VCaP (cell line): ENCODE measurements around the gene BHLHA15.

ENCODE experiments used
- H3K27ac ChIP-seq: fragments of 450-650 bp; 2 replicates; pipeline ENCODE4 v1.5.1; 2017
- TF ChIP-seq, protein P1 (sequence below): fragments of 450-650 bp; conservative IDR thresholded peaks from 2 replicates; pipeline ENCODE4 v1.5.1; 2017; ENCODE audit warnings: mild to moderate bottlenecking, moderate library complexity

The BHLHA15 gene

DNA sequence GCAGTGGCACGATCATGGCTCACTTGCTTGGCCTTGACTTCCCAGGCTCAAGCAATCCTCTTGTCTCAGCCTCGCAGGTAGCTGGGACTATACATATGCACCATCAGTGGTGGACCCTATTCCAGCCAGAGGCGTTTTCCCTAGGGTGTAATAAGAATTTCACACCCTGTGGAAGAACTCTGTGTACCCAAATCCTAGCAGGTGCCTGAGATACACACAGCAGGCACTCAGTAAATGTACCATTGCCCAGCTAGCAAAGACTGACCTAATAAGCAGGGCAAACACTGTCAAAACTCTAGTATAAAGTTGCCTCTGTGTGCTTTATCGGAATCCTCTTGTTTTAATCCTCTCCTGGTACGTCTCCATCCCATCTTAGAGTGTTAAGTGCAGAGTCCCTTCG lies 33.7 kb upstream of the BHLHA15 start:
- peak overlapping the region; percentile 94 for H3K27ac ChIP-seq

DNA sequence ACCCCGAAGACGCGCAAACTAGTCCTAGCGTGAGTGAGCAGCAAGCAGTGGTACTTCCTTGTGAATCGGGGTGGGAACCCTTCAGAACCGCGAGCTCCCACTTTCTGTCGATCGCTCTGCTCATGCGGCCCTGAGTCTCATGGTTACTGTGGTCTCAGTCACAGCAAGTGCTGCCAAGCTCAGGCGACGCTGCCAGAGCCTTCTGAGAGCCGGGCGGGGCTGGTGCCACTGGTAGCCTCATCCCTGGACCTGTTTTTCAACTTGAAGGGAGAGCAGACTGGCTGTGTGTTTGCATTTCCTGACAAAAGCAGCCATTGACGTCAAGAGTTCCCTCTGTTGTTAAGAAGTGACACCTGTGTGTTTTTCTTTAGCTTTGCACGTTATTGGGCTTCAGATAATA lies 32.9 kb upstream of the BHLHA15 start:
- peak overlapping the region; percentile 94 for H3K27ac ChIP-seq
- TF ChIP-seq, protein P1, sequence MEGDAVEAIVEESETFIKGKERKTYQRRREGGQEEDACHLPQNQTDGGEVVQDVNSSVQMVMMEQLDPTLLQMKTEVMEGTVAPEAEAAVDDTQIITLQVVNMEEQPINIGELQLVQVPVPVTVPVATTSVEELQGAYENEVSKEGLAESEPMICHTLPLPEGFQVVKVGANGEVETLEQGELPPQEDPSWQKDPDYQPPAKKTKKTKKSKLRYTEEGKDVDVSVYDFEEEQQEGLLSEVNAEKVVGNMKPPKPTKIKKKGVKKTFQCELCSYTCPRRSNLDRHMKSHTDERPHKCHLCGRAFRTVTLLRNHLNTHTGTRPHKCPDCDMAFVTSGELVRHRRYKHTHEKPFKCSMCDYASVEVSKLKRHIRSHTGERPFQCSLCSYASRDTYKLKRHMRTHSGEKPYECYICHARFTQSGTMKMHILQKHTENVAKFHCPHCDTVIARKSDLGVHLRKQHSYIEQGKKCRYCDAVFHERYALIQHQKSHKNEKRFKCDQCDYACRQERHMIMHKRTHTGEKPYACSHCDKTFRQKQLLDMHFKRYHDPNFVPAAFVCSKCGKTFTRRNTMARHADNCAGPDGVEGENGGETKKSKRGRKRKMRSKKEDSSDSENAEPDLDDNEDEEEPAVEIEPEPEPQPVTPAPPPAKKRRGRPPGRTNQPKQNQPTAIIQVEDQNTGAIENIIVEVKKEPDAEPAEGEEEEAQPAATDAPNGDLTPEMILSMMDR: no peak

More for the DNA sequence above, 33.7 kb upstream of the BHLHA15 start:
- TF ChIP-seq, protein P1: no peak

DNA sequence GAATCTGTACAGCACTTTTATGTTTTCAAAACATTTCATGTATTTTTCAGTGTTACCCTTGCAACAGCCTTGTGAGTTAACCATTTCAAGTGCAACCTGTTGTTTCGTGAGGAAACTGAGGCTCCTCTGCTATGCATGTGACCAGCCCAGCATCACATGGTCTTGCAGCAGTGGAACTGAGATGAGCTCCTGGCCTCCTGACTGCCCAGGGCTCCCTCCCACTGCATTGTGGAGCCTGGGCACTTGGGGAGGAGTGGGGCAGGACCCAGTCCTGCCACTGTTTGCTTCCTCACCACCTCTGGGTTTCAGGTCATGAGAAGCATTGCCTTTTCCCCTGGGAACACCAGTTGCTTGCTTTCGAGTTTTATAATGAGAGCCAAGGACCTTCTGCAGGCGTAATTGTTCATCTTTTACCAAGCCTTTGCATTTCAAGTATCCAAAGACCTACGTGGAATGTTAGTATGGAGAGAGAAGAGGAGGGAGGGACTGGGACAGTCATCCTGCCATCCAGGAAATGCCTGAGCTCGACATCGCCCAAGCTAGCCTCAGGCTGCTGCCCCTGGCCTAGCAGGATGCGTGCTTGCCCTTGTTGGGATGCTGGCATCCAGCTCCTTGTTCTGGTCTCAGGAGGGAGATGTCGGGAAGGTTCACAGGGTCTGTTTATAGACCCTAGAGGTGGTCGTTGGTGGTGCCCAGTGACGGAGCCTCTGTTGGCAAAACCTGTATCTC lies 32.3 kb upstream of the BHLHA15 start:
- TF ChIP-seq, protein P1: no peak
- peak overlapping the region; percentile 94 for H3K27ac ChIP-seq

DNA sequence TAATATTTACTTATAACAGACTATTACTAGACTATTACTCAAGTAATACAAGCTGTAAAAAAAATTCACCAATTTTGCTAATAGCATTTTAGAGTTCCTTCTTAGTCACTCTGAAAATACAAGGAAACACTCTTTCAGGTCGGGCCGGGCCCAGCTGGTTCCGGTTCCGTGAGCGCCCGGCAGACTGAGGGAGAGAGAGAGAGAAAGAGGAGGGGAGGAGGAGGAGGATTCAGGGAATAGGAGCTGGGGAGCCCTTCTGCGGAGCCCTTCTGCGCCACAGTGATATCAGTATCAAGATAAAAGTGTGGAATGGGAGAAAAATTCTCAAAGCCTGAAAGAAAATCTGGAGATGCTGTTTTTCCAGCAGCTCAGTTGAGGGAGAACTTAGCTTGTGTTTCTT lies 30.5 kb upstream of the BHLHA15 start:
- TF ChIP-seq, protein P1: no peak
- no peak overlapping the region for H3K27ac ChIP-seq

DNA sequence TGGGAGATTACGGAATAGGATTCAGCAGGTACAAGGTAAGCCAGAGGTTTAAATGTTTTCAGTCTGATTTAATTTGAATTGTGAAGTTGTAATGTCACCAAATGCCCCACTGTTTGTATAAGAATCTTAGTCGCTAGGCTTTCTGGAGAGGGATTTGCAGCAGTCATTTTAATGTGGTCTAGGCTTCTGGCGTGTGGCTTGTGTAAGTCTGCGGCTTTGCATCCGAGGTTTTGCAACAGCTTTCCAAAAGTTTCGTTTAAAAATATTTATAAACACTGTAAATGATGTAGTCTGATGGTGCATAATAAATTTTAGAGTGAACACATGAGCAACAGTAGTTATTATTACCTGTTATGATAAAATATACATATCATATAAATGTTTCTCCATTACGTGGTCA lies 26.1 kb upstream of the BHLHA15 start:
- no peak overlapping the region for H3K27ac ChIP-seq
- TF ChIP-seq, protein P1: no peak

DNA sequence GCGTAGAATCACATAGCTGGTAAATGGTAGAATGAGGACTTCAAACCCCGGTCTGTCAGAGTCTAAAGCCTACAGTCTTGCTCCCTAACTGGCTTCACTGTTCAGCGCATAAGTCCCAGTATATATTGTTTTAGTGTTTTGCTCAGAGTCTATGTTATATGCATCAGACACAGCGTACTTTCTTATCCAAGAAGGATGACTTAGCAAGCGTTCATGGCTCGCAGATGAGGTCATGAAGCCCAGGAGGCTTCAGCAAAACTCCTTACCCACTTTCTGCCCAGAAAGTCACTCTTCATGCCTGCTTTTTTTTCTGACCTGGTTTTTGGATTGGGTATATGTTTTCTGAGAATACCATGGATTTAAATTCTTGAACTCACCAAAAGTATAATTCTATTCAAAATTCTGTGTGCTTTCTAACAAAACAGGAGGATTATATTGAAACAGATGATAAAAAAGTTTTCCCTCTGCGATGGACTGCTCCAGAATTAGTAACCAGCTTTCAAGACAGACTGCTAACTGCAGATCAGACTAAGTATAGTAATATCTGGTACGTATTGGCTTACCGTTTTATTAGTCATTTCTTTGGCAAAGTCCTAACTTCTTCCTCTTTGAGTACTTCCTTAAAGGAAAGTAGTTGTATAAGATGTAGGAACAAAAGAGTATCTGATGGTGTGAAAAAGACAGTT lies 24.6 kb upstream of the BHLHA15 start:
- TF ChIP-seq, protein P1: no peak
- H3K27ac ChIP-seq: peak overlapping the region; percentile 10; the same call in 1 of the 2 replicates

DNA sequence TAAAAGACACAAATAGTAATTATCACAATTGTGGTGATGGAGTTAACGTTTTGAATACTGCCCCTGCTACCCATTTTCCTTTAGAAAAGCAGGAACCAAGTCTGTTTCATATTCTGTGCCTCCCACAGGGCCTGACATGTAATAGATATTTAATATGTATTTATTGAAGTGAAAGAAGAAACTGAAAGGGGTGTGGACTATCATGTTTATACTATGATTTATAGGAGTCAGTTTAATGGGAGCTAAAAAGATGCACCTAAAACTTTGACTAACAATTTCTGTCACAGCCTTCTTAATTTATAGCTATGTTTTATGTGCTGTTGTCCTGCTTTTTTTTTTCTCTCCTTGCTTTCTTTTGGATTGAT lies 24.1 kb upstream of the BHLHA15 start:
- TF ChIP-seq, protein P1: no peak
- peak overlapping the region; percentile 10; the same call in 1 of the 2 replicates for H3K27ac ChIP-seq
